K562 (cell line): Measurements from ENCODE around the gene PRDM16. TPM values are rescaled to one million over a fixed set of nuclear protein-coding genes. Genes with fewer than 3 reads are reported as not detected.

Source experiments
- ATAC-seq: fragments of 200-7000 bp; cut with Tn5 transposase; 3 replicates; pipeline ENCODE4 v1.9.1; 2020; ENCODE audit warnings: moderate library complexity
- BruUV-seq: library from RNA; stranded (reverse); fragments of 400-500 nt; replicated peaks from 2 replicates; lab custom pipeline; 2021; lab: Mats Ljungman, UMichigan
- CTCF ChIA-PET: fragments of 300-600 bp; formaldehyde crosslinking; extraction: SDS; loops from one replicate; lab custom pipeline; 2021; ENCODE audit warnings: low intra/inter-chr PET ratio; lab: Yijun Ruan, JAX
- POLR2A ChIA-PET: fragments of 300-600, 350-650 bp; sonication (Branson Sonifier 250); formaldehyde crosslinking; extraction: SDS; loops from one replicate; lab custom pipeline; 2021; ENCODE audit warnings: antibody characterized with exemption, inconsistent platforms; lab: Yijun Ruan, JAX
- DNase-seq, 4 experiments: peaks; one replicate each; pipeline versions ENCODE4 v3.0.0 to v3.0.0-alpha.2; 2011 to 2018; ENCODE audit warnings: low spot score in 3 of 4, mixed read lengths in 3 of 4; ENCODE audit errors: extremely low read depth in 1 of 4
- FAIRE-seq: peaks from 2 replicates; lab custom pipeline; 2011; peaks lifted over from hg19 to GRCh38; lab: Jason Lieb, UNC
- H2AFZ ChIP-seq: 2 replicates; pipeline ENCODE4 v1.6.0; 2011; ENCODE audit warnings: low read depth, low read length, control low read depth, inconsistent platforms
- H3K27ac ChIP-seq: fragments of 200-600 bp; 3 replicates; pipeline ENCODE4 v1.8.0; 2011; ENCODE audit warnings: low read depth, mild to moderate bottlenecking, control low read depth, inconsistent platforms, low read length, moderate library complexity, mixed read lengths; ENCODE audit errors: extremely low read depth
- H3K27me3 ChIP-seq, 2 experiments: fragments of 300-600 bp in 1 of 2; 2 replicates in 1 of 2; 3 replicates in 1 of 2; pipeline versions ENCODE4 v1.6.0 to v1.8.0; 2011; ENCODE audit warnings: inconsistent platforms in 2 of 2, low read length in 2 of 2, mild to moderate bottlenecking in 1 of 2, mixed read lengths in 1 of 2, moderate library complexity in 1 of 2; ENCODE audit not compliant: control insufficient read depth in 2 of 2, insufficient read depth in 2 of 2
- H3K36me3 ChIP-seq: fragments of 300-600 bp; 3 replicates; pipeline ENCODE4 v1.8.0; 2011; ENCODE audit warnings: mild to moderate bottlenecking, low read length, inconsistent platforms; ENCODE audit not compliant: control insufficient read depth, insufficient read depth
- H3K4me1 ChIP-seq, 2 experiments: fragments of 200-600 bp in 1 of 2; replicated peaks in 1 of 2; 2 replicates in 1 of 2; 3 replicates in 1 of 2; pipeline versions ENCODE4 v1.5.1 to v1.8.0; 2011; ENCODE audit warnings: inconsistent platforms in 2 of 2, low read length in 2 of 2, mild to moderate bottlenecking in 1 of 2, mixed read lengths in 1 of 2, moderate library complexity in 1 of 2; ENCODE audit not compliant: control insufficient read depth in 2 of 2, insufficient read depth in 2 of 2
- H3K4me2 ChIP-seq: 2 replicates; pipeline ENCODE4 v1.6.1; 2011; ENCODE audit warnings: low read length, control low read depth, inconsistent platforms, mixed read lengths; ENCODE audit not compliant: insufficient read depth
- H3K4me3 ChIP-seq: fragments of 200-600 bp; sonication (generic), shearing (Covaris generic); 2 replicates; pipeline ENCODE4 v1.5.1; 2016; ENCODE audit warnings: control low read depth, inconsistent platforms
- H3K79me2 ChIP-seq: fragments of 200-600 bp; 3 replicates; pipeline ENCODE4 v1.8.0; 2011; ENCODE audit warnings: low read length, inconsistent platforms; ENCODE audit not compliant: control insufficient read depth, insufficient read depth
- H3K9ac ChIP-seq, 2 experiments: 2 replicates each; pipeline versions ENCODE4 v1.6.0 to v1.6.1; 2011; ENCODE audit warnings: low read depth in 2 of 2, low read length in 2 of 2, control low read depth in 1 of 2, inconsistent platforms in 1 of 2, mild to moderate bottlenecking in 1 of 2, mixed read lengths in 1 of 2; ENCODE audit not compliant: insufficient read depth in 1 of 2
- H3K9me1 ChIP-seq: one replicate; pipeline ENCODE4 v1.6.0; 2011; ENCODE audit warnings: inconsistent platforms, mild to moderate bottlenecking, low read length, moderate library complexity; ENCODE audit not compliant: control insufficient read depth, insufficient read depth
- H3K9me3 ChIP-seq: replicated peaks from 2 replicates; pipeline ENCODE4 v1.5.1; 2011; ENCODE audit warnings: low read depth, low read length, inconsistent platforms; ENCODE audit not compliant: control insufficient read depth, insufficient read depth
- H4K20me1 ChIP-seq: replicated peaks from 2 replicates; pipeline ENCODE4 v1.6.1; 2011; ENCODE audit warnings: low read length, inconsistent platforms, mixed read lengths; ENCODE audit not compliant: control insufficient read depth, insufficient read depth
- ARID1B ChIP-seq: fragments of 450-650 bp; IDR thresholded peaks from 2 replicates; pipeline ENCODE4 v1.6.1; 2016; ENCODE audit warnings: antibody characterized with exemption, mild to moderate bottlenecking, inconsistent platforms
- CEBPG ChIP-seq, 3 experiments: fragments of 200-800 bp in 1 of 3; sonication (Bioruptor generic) in 1 of 3; sonication (generic) in 1 of 3; formaldehyde crosslinking in 1 of 3; IDR thresholded peaks in 2 of 3; conservative IDR thresholded peaks in 1 of 3; 2 replicates each; pipeline versions ENCODE4 v1.6.1 to v1.8.0; 2016 to 2022; ENCODE audit warnings: missing compliant biosample characterization in 2 of 3, missing genetic modification characterization in 2 of 3, mild to moderate bottlenecking in 1 of 3, missing genetic modification reagents in 1 of 3
- DEAF1 ChIP-seq: fragments of 450-650 bp; formaldehyde crosslinking; IDR thresholded peaks from 2 replicates; pipeline ENCODE4 v1.4.0; 2020; ENCODE audit warnings: mild to moderate bottlenecking, moderate library complexity
- ELF4 ChIP-seq: fragments of 450-650 bp; formaldehyde crosslinking; IDR thresholded peaks from 2 replicates; pipeline ENCODE4 v1.4.0; 2022; ENCODE audit warnings: missing genetic modification characterization
- HIVEP1 ChIP-seq: fragments of 250-450 bp; sonication (Bioruptor Pico); IDR thresholded peaks from 2 replicates; pipeline ENCODE4 v1.4.0; 2020; ENCODE audit warnings: mild to moderate bottlenecking
- PBX2 ChIP-seq, 2 experiments: IDR thresholded peaks in 1 of 2; conservative IDR thresholded peaks in 1 of 2; 2 replicates each; pipeline ENCODE4 v1.6.1; 2016; ENCODE audit warnings: low read depth in 2 of 2, mild to moderate bottlenecking in 1 of 2, missing compliant biosample characterization in 1 of 2, missing genetic modification characterization in 1 of 2, moderate library complexity in 1 of 2
- PURB ChIP-seq: sonication (generic); formaldehyde crosslinking; IDR thresholded peaks from 2 replicates; pipeline ENCODE4 v1.9.0; 2021; ENCODE audit warnings: low read depth, mild to moderate bottlenecking, missing genetic modification reagents
- RFX5 ChIP-seq: IDR thresholded peaks from 2 replicates; pipeline ENCODE4 v1.6.1; 2011; ENCODE audit warnings: low read depth, mild to moderate bottlenecking, improper control_type of control experiment, low read length
- RNF2 ChIP-seq: sonication (generic); IDR thresholded peaks from 2 replicates; pipeline ENCODE4 v1.6.1; 2016
- ZFP1 ChIP-seq: fragments of 450-650 bp; formaldehyde crosslinking; IDR thresholded peaks from 2 replicates; pipeline ENCODE4 v1.4.0; 2020; ENCODE audit warnings: mild to moderate bottlenecking, mixed read lengths
- ZNF77 ChIP-seq: fragments of 250-450 bp; sonication (Bioruptor Pico); IDR thresholded peaks from 2 replicates; pipeline ENCODE4 v1.5.0; 2020
- WGBS: fragments of 100-300 bp; shearing (Covaris generic); methylation state at CpG from one replicate; pipeline ENCODE4 v1.1.6; 2016; ENCODE audit warnings: low coverage, mixed read lengths; ENCODE audit not compliant: insufficient coverage; ENCODE audit errors: missing lambda C conversion rate; 5-methylcytosine and 5-hydroxymethylcytosine counted together
- in situ Hi-C: fragments of 300-500 bp; cut with MboI; formaldehyde crosslinking; loops from 4 replicates; pipeline ENCODE4 v1.15.0; 2018; ENCODE audit warnings: inconsistent platforms, mixed read lengths
- intact Hi-C: fragments of 100-400 bp; cut with micrococcal nuclease; formaldehyde crosslinking; loops from 2 replicates; pipeline ENCODE4 v1.14.2; 2022
- polyA plus RNA-seq, 8 experiments: library from polyadenylated mRNA; depleted of rRNA in 4 of 8; stranded (reverse) in 5 of 8; unstranded in 3 of 8; fragments of >200 nt; fragmentation: Nextera tagmentation in 2 of 8; fragmentation: Illumina TruSeq in 1 of 8; extraction: Ambion mirVana in 2 of 8; extraction: Trizol in 1 of 8; gene quantifications; 2 replicates each; pipeline versions ENCODE4 v1.2.1 to v1.2.3, GENCODE V29; 2011 to 2014; ENCODE audit warnings: inconsistent platforms in 1 of 8, missing spikeins in 1 of 8
- total RNA-seq, 7 experiments: library from RNA; depleted of rRNA in 6 of 7; stranded (reverse); fragments of >200 nt in 6 of 7; fragmentation: Illumina TruSeq in 2 of 7; extraction: Trizol in 2 of 7; gene quantifications; 2 replicates each; pipeline versions ENCODE4 v1.2.1 to v1.2.3, GENCODE V29; 2011 to 2021; ENCODE audit warnings: low replicate concordance in 1 of 7
- TF ChIP-seq, protein P1 (sequence below): fragments of 250-450 bp; sonication (Bioruptor Pico); IDR thresholded peaks from 2 replicates; pipeline ENCODE4 v1.4.0; 2020; ENCODE audit warnings: mild to moderate bottlenecking

The PRDM16 gene
- total and polyA plus RNA-seq, 9 of the 15 experiments (the other 6 are each of a cell fraction or from before 2014, with no cell fraction given), result 0.10 to 0.27 TPM; not detected in 7

DNA sequence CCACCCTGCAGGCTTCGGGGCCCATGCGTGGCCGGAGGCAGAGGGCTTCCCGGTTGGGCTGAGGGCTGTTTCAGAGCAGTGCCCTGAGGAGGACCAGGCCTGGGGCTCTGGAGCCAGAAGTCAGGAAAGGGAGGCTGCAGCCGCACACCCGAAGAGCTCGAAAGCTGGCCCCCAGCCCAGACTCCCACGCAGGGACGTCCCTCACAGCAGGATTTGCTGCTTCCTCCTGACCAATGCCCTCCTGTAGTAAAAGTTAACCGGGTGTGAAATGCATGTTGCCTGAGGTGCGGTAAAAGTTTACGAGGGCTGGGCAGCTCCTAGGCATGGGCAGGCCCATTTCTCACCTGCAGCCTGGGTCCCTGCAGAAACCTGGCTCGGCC lies 283.9 kb downstream of the PRDM16 start:
- POLR2A ChIA-PET, result no interaction called here
- FAIRE-seq, result no peak
- TF ChIP-seq PBX2 (CRISPR knock-in tag; IDR thresholded peaks at IDR 0.05; ENCODE audit: low read depth) (no peak), PBX2 (tag; conservative IDR thresholded peaks at IDR 0.05; ENCODE audit: low read depth) (no peak), RFX5 (no peak), CEBPG (CRISPR knock-in tag; IDR thresholded peaks at IDR 0.05) (no peak), CEBPG (tag; conservative IDR thresholded peaks at IDR 0.05 in 1 of 2, IDR thresholded peaks at IDR 0.05 in 1 of 2) (no peak), ARID1B (no peak), HIVEP1 (CRISPR knock-in tag) (no peak), PURB (CRISPR knock-in tag) (no peak), ZNF77 (no peak), ELF4 (CRISPR knock-in tag) (no peak), DEAF1 (CRISPR knock-in tag) (no peak), RNF2 (no peak), ZFP1 (no peak)
- TF ChIP-seq, protein P1, sequence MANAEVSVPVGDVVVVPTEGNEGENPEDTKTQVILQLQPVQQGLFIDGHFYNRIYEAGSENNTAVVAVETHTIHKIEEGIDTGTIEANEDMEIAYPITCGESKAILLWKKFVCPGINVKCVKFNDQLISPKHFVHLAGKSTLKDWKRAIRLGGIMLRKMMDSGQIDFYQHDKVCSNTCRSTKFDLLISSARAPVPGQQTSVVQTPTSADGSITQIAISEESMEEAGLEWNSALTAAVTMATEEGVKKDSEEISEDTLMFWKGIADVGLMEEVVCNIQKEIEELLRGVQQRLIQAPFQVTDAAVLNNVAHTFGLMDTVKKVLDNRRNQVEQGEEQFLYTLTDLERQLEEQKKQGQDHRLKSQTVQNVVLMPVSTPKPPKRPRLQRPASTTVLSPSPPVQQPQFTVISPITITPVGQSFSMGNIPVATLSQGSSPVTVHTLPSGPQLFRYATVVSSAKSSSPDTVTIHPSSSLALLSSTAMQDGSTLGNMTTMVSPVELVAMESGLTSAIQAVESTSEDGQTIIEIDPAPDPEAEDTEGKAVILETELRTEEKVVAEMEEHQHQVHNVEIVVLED (CRISPR knock-in tag), result no peak

More for the DNA sequence above, 283.9 kb downstream of the PRDM16 start:
- H3K9me3 ChIP-seq, result no peaks in the 10 kb centered on the region
- H2AFZ ChIP-seq, result no peak overlapping the region
- intact Hi-C loops, result no loop called here
- no peak overlapping the region for H3K27ac ChIP-seq
- DNase-seq (no peak), ATAC-seq (no peak)
- peaks cover 5% of the 10 kb centered on the region for H4K20me1 ChIP-seq
- no peaks in the 10 kb centered on the region for H3K79me2 ChIP-seq
- H3K4me2 ChIP-seq, result no peak overlapping the region
- no peak overlapping the region for H3K9ac ChIP-seq
- no peaks in the 10 kb centered on the region for H3K9me1 ChIP-seq
- no peaks in the 10 kb centered on the region for H3K36me3 ChIP-seq
- CTCF ChIA-PET, result no interaction called here
- WGBS, result 2% methylated on average over 13 of the region's 13 CpGs
- peaks cover 6 to 18% of the 10 kb centered on the region in 2 experiments; a peak in 2 of 5 replicates for H3K4me1 ChIP-seq
- no TSS peak for BruUV-seq
- in situ Hi-C loops, result no loop called here
- H3K27me3 ChIP-seq, result peaks cover 11 to 47% of the 10 kb centered on the region in 2 experiments
- H3K4me3 ChIP-seq, result no peak overlapping the region
